Measurements from ENCODE around the gene PRKRIP1.

PRKRIP1 gene

DNA sequence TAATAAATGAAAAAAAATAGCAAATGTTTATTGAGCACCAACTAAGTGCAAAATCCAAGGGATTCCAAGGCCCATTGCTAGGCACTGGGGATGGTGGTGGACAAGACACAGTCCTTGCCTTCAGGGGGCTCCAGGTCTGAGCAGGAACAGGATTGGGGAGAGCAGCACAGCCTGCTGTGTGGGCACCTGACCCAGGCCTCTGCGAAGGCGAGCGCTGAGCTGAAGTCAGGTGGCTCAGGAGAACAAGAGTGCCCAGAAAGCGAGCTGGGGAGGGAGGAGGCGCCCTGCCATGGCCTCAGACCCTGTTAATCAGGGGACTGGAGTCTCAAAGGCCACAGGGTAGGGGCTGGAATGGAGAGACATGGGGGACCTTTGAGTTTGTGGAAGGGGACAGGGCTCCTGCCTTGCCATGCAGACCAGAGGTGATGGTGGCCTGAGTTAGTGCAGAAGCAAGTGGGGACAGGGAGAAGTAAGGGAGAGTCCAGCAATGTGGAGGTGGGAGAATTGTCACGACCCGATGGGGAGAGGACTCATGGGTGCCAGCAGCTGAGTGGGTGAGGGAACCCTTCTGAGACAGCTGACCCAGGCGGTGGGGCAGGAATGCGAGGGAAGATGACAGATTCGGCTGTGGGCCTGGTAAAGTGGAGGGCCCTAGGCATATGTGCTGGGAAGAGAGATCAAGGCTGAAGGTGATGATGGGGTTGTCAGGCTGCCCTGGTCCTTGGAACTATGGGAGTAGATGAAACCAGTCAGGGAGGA lies 33.2 kb downstream of the PRKRIP1 start:
- no peak for DNase-seq (ENCODE audit: extremely low read depth, low read depth)
- TF ChIP-seq, protein P1, sequence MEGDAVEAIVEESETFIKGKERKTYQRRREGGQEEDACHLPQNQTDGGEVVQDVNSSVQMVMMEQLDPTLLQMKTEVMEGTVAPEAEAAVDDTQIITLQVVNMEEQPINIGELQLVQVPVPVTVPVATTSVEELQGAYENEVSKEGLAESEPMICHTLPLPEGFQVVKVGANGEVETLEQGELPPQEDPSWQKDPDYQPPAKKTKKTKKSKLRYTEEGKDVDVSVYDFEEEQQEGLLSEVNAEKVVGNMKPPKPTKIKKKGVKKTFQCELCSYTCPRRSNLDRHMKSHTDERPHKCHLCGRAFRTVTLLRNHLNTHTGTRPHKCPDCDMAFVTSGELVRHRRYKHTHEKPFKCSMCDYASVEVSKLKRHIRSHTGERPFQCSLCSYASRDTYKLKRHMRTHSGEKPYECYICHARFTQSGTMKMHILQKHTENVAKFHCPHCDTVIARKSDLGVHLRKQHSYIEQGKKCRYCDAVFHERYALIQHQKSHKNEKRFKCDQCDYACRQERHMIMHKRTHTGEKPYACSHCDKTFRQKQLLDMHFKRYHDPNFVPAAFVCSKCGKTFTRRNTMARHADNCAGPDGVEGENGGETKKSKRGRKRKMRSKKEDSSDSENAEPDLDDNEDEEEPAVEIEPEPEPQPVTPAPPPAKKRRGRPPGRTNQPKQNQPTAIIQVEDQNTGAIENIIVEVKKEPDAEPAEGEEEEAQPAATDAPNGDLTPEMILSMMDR (IDR thresholded peaks at IDR 0.05; ENCODE audit: low read depth, low read length): no peak

GRCh38 chr7:102431617-102432298 lies 35.6 kb downstream of the PRKRIP1 start:
- DNase-seq (ENCODE audit: extremely low read depth, low read depth): no peak
- TF ChIP-seq, protein P1 (IDR thresholded peaks at IDR 0.05; ENCODE audit: low read depth, low read length): no peak

DNA sequence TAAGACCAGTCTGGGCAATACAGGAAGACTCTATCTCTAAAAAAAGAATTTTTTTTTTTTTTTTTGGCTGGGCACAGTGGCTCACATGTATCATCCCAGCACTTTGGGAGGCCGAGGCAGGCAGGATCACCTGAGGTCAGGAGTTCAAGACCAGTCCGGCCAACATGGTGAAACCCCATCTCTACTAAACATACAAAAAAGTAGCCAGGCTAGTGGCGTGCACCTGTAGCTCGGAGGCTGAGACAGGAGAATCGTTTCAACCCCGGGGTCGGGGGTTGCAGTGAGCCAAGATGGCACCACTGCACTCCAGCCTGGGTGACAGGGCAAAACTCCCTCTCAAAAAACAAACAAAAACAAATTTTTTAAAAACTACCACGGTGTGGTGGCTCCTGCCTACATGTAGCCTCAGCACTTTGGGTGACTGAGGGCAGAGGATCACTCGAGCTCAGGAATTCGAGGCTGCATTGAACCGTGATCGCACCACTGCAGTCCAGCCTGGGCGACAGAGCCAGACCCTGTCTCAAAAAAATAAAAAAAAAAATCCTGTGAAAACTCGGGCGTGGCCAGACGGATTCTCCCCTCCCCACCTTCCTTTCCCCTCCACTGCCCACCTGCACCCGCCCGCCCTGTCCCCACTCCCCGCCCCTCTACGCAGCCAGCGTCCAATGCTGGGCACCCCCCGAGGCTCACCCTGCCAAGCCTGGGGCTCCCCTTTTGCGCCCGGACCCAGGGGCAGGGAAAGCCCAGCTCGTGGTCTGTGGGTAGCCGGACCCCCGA lies 36.5 kb downstream of the PRKRIP1 start:
- no peak for DNase-seq (ENCODE audit: extremely low read depth, low read depth)
- TF ChIP-seq, protein P1 (IDR thresholded peaks at IDR 0.05; ENCODE audit: low read depth, low read length): no peak

DNA sequence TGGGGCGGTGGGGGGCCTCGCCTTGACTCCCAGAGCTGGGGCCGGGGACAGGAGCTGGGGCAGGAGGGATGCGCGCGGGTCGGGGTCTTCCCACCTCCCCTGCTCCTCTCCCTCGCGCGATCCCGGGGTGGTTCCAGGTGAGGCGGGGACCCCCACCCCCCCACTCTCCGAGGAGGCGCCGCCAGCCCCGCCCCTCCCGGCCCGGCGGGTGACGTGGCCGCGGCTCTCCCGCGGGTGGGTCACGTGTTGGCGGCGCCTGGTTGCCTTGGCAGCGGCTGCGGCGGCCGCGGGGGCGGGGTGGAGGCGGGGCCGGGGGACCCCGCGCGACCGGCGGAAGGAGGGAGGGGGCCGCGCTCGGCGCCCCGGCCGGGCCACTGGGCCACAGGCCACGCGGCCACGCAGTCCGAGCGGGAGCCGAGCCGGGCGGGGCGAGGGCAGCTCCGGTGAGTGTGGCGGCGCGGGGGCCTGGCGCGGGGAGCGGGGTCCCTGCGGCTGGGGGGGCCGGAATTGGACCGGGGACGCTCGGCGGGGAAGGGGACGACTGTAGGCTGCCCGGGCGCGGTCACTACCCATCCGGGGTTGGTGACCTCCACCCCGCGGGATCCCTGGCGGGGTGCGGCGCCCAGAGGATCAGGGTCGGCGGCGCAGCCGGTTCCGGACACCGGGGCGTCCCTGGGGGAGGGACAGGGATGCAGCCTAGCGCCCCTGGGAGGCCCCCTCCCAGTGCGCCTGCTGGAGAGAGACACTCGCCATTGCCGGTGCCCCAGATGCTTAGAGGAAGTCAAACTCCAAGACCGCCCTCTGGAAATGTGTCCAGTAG lies 37.3 kb downstream of the PRKRIP1 start, which contains the start of gene ORAI2:
Gene ORAI2, plus strand, starts transcription at position 357 of the 820 bp plus-strand sequence. CDS start 5,382 bp downstream, outside the sequence.
- TF ChIP-seq, protein P1 (IDR thresholded peaks at IDR 0.05; ENCODE audit: low read depth, low read length): no peak
- peak; percentile 20 for DNase-seq (ENCODE audit: extremely low read depth, low read depth)

- TF ChIP-seq, protein P1 (IDR thresholded peaks at IDR 0.05; ENCODE audit: low read depth, low read length): no peak
- DNase-seq (ENCODE audit: extremely low read depth, low read depth): no peak
These were observed 37.9 kb downstream of the PRKRIP1 start for GRCh38 chr7:102434039-102434486.

- DNase-seq (ENCODE audit: extremely low read depth, low read depth): no peak
- TF ChIP-seq, protein P1 (IDR thresholded peaks at IDR 0.05; ENCODE audit: low read depth, low read length): no peak
These were observed 40.0 kb downstream of the PRKRIP1 start for GRCh38 chr7:102436118-102436517.

Data from AG09319 (cell line).